ENCODE measurements around the gene DCST1. TPM values are rescaled to one million over a fixed set of nuclear protein-coding genes. Genes with fewer than 3 reads are reported as not detected.

DCST1 gene
- total and polyA plus RNA-seq, 2 of the 13 experiments (the other 11 are each of a cell fraction or from before 2014, with no cell fraction given) = 0.04 TPM; not detected in 1

- TF ChIP-seq ZNF343 (CRISPR knock-in tag; IDR thresholded peaks at IDR 0.05) (no peak), HNF4G (IDR thresholded peaks at IDR 0.05; ENCODE audit: borderline replicate concordance, low read depth, low read length) (no peak), HNF4G (CRISPR knock-in tag; IDR thresholded peaks at IDR 0.05; ENCODE audit: borderline replicate concordance, low read depth) (no peak; the same call in 1 of the 2 replicates), RFX3 (CRISPR knock-in tag; IDR thresholded peaks at IDR 0.05) (peak; percentile 55), ZNF281 (CRISPR knock-in tag; IDR thresholded peaks at IDR 0.05; ENCODE audit: borderline replicate concordance) (peak; percentile 43; the same call in 1 of the 2 replicates), ZNF552 (CRISPR knock-in tag; IDR thresholded peaks at IDR 0.05; ENCODE audit: borderline replicate concordance) (no peak), POLR2A (IDR thresholded peaks at IDR 0.05; ENCODE audit: insufficient read depth in 1 of 2, low read depth in 2 of 2, low read length in 2 of 2) (0 out of 4 replicates have a peak, but pooled peaks of 1 of the 2 experiments have one; percentile 31), RBFOX2 (IDR thresholded peaks at IDR 0.05; ENCODE audit: low read depth, low read length) (peak; percentile 54), ZNF768 (CRISPR knock-in tag; IDR thresholded peaks at IDR 0.05) (no peak), HMGXB4 (CRISPR knock-in tag; IDR thresholded peaks at IDR 0.05; ENCODE audit: borderline replicate concordance in 1 of 2, low read depth in 1 of 2) (peak; percentile 62 to 69; a peak in 2 of 4 replicates), PATZ1 (CRISPR knock-in tag; IDR thresholded peaks at IDR 0.05) (peak; percentile 71), ZNF772 (CRISPR knock-in tag; IDR thresholded peaks at IDR 0.05) (peak; percentile 64; the same call in 1 of the 2 replicates), MYC (CRISPR knock-in tag; IDR thresholded peaks at IDR 0.05; ENCODE audit: borderline replicate concordance) (peak; percentile 45; the same call in 1 of the 2 replicates), ZBTB14 (CRISPR knock-in tag; IDR thresholded peaks at IDR 0.05) (peak; percentile 95), TFDP1 (CRISPR knock-in tag; IDR thresholded peaks at IDR 0.05; ENCODE audit: borderline replicate concordance) (peak; percentile 53; the same call in 1 of the 2 replicates), MXI1 (IDR thresholded peaks at IDR 0.05; ENCODE audit: borderline replicate concordance, low read depth, low read length) (peak; percentile 70; the same call in 1 of the 3 replicates)
These were observed 37.3 kb downstream of the DCST1 start (continued) for GRCh38 chr1:155070721-155071569.
